ENCODE results near the gene DNASE1L1. TPM values are rescaled to one million over a fixed set of nuclear protein-coding genes. Genes with fewer than 3 reads are reported as not detected.
A peak's percentile ranks its signal among the peaks of the same experiment; 100 is the strongest.

DNASE1L1 gene
- total RNA-seq, 1 experiment from 2014 or later = 16.2 TPM

DNA sequence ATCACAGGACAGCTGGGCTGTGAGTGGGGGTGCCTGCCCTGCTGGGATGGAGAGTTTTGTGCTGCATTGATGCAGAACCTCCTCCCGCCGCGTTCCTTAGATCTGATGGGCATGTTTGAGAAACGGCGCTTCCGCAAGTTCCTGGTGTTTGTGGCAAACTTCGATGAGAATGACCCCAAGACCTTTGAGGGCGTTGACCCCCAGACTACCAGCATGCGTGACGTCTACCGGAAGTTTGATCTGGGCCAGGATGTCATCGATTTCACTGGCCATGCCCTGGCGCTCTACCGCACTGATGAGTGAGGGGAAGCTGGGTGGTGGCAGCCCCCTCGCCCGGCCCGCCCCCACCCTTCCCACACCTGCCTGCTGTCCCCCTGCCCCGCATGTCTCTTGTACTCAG is 30.8 kb upstream of the DNASE1L1 start (continued):
- TF ChIP-seq USF2 (CRISPR knock-in tag; IDR thresholded peaks at IDR 0.05) = no peak

- H3K9me3 Mint-ChIP-seq = no peaks in the 10 kb centered on the region
- DNase-seq (ENCODE audit: low spot score) (no peak), ATAC-seq (no peak)
- peak overlapping the region; percentile 23; the same call in 1 of the 2 replicates for H3K27ac Mint-ChIP-seq
- H3K36me3 Mint-ChIP-seq = peaks cover 17% of the 10 kb centered on the region
- CTCF ChIA-PET = no interaction called here
- POLR2A ChIA-PET = interaction anchor here (1.0 kb wide), 1 partner anchor 40 kb away, joined by 3 read pairs; the partner anchor contains the start of gene LAGE3
- H3K4me1 Mint-ChIP-seq = peaks cover 12% of the 10 kb centered on the region
- TF ChIP-seq NFATC4 (CRISPR knock-in tag; IDR thresholded peaks at IDR 0.05) = no peak
- TF ChIP-seq ZNF671 (CRISPR knock-in tag; IDR thresholded peaks at IDR 0.05) = no peak
- TF ChIP-seq, protein P1, sequence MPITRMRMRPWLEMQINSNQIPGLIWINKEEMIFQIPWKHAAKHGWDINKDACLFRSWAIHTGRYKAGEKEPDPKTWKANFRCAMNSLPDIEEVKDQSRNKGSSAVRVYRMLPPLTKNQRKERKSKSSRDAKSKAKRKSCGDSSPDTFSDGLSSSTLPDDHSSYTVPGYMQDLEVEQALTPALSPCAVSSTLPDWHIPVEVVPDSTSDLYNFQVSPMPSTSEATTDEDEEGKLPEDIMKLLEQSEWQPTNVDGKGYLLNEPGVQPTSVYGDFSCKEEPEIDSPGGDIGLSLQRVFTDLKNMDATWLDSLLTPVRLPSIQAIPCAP (CRISPR knock-in tag; IDR thresholded peaks at IDR 0.05) = no peak
- TF ChIP-seq, protein P2, sequence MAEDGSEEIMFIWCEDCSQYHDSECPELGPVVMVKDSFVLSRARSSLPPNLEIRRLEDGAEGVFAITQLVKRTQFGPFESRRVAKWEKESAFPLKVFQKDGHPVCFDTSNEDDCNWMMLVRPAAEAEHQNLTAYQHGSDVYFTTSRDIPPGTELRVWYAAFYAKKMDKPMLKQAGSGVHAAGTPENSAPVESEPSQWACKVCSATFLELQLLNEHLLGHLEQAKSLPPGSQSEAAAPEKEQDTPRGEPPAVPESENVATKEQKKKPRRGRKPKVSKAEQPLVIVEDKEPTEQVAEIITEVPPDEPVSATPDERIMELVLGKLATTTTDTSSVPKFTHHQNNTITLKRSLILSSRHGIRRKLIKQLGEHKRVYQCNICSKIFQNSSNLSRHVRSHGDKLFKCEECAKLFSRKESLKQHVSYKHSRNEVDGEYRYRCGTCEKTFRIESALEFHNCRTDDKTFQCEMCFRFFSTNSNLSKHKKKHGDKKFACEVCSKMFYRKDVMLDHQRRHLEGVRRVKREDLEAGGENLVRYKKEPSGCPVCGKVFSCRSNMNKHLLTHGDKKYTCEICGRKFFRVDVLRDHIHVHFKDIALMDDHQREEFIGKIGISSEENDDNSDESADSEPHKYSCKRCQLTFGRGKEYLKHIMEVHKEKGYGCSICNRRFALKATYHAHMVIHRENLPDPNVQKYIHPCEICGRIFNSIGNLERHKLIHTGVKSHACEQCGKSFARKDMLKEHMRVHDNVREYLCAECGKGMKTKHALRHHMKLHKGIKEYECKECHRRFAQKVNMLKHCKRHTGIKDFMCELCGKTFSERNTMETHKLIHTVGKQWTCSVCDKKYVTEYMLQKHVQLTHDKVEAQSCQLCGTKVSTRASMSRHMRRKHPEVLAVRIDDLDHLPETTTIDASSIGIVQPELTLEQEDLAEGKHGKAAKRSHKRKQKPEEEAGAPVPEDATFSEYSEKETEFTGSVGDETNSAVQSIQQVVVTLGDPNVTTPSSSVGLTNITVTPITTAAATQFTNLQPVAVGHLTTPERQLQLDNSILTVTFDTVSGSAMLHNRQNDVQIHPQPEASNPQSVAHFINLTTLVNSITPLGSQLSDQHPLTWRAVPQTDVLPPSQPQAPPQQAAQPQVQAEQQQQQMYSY (CRISPR knock-in tag; IDR thresholded peaks at IDR 0.05) = no peak
- no peak for TF ChIP-seq MXD4 (CRISPR knock-in tag; IDR thresholded peaks at IDR 0.05; ENCODE audit: borderline replicate concordance)
- no peak for TF ChIP-seq PREB (CRISPR knock-in tag; IDR thresholded peaks at IDR 0.05; ENCODE audit: borderline replicate concordance)
- no peak for TF ChIP-seq NFE2L1 (CRISPR knock-in tag; IDR thresholded peaks at IDR 0.05)
- no peak for TF ChIP-seq MAX (CRISPR knock-in tag; IDR thresholded peaks at IDR 0.05)
- TF ChIP-seq NR3C1 (CRISPR knock-in tag; conservative IDR thresholded peaks at IDR 0.05; ENCODE audit: low read depth) = no peak
- no peak for TF ChIP-seq AFF4 (CRISPR knock-in tag; IDR thresholded peaks at IDR 0.05; ENCODE audit: borderline replicate concordance)
- no peak for TF ChIP-seq ZNF317 (CRISPR knock-in tag; IDR thresholded peaks at IDR 0.05; ENCODE audit: borderline replicate concordance, low read depth)
- TF ChIP-seq, protein P3, sequence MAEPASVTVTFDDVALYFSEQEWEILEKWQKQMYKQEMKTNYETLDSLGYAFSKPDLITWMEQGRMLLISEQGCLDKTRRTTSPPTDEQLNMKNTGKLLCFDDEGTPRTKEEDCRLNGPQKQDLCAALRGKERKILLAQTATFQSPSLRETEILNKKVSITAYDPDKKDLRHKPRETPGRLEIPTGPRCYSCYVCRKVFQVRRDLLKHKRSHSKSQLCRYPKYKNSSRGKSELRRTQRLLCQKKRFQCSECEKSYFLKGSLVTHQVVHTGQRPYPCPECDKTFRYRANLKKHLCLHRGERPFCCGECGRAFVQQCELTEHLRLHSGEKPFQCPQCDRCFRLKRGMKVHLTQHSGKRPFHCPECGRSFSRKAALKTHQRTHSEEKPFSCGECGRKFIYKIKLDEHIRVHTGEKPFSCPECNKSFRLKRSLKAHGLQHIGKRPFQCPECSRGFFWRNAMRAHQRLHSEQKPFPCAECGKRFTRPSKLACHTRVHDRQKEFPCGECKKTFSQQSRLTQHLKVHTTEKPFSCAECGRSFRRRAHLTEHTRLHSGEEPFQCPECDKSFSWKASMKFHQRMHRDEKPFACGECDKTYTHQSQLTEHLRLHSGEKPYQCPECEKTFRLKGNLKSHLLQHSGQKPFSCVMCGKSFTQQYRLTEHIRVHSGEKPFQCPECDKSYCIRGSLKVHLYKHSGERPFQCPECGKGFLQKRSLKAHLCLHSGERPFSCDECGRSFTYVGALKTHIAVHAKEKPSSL (CRISPR knock-in tag; conservative IDR thresholded peaks at IDR 0.05) = no peak
- TF ChIP-seq, protein P4, sequence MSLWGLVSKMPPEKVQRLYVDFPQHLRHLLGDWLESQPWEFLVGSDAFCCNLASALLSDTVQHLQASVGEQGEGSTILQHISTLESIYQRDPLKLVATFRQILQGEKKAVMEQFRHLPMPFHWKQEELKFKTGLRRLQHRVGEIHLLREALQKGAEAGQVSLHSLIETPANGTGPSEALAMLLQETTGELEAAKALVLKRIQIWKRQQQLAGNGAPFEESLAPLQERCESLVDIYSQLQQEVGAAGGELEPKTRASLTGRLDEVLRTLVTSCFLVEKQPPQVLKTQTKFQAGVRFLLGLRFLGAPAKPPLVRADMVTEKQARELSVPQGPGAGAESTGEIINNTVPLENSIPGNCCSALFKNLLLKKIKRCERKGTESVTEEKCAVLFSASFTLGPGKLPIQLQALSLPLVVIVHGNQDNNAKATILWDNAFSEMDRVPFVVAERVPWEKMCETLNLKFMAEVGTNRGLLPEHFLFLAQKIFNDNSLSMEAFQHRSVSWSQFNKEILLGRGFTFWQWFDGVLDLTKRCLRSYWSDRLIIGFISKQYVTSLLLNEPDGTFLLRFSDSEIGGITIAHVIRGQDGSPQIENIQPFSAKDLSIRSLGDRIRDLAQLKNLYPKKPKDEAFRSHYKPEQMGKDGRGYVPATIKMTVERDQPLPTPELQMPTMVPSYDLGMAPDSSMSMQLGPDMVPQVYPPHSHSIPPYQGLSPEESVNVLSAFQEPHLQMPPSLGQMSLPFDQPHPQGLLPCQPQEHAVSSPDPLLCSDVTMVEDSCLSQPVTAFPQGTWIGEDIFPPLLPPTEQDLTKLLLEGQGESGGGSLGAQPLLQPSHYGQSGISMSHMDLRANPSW (CRISPR knock-in tag; conservative IDR thresholded peaks at IDR 0.05; ENCODE audit: low read depth) = no peak
- TF ChIP-seq ZNF396 (CRISPR knock-in tag; IDR thresholded peaks at IDR 0.05; ENCODE audit: borderline replicate concordance) = no peak
- no peaks in the 10 kb centered on the region for H3K27me3 Mint-ChIP-seq (ENCODE audit: low read depth)
- peak overlapping the region; percentile 83 for H3K4me3 Mint-ChIP-seq
Measured at GRCh38 chrX:154437971-154438893, 29.2 kb upstream of the DNASE1L1 start.

Data from WTC11 (cell line).